Esophagus muscularis mucosa (tissue), 4 donors: ENCODE data around the gene CDHR2. TPM values are rescaled to one million over a fixed set of nuclear protein-coding genes. Genes with fewer than 3 reads are reported as not detected.

Source experiments
- DNase-seq: peaks from one replicate; pipeline ENCODE4 v3.0.0-alpha.2; 2017; ENCODE audit errors: extremely low spot score
- H3K27ac ChIP-seq, 4 donors: fragments of 200-600 bp; sonication (generic); replicated peaks in 1 of 4; 1 replicate in 3 of 4; 2 replicates in 1 of 4; pipeline ENCODE4 v1.5.1; 2016 to 2019; ENCODE audit warnings: mild to moderate bottlenecking in 1 of 4
- H3K27me3 ChIP-seq, 4 donors: fragments of 200-600 bp; sonication (generic); one replicate each; pipeline versions ENCODE4 v1.5.1 to v1.6.0; 2016 to 2019
- H3K36me3 ChIP-seq, 4 donors: fragments of 200-600 bp; sonication (generic); one replicate each; pipeline ENCODE4 v1.5.1; 2016 to 2019
- H3K4me1 ChIP-seq, 4 donors: fragments of 200-600 bp; sonication (generic); one replicate each; pipeline ENCODE4 v1.5.1; 2016 to 2019
- H3K4me3 ChIP-seq, 4 donors: fragments of 200-600 bp; sonication (generic); 1 replicate in 2 of 4; 2 replicates in 2 of 4; pipeline ENCODE4 v1.5.1; 2016 to 2019; ENCODE audit warnings: mild to moderate bottlenecking in 4 of 4, moderate library complexity in 1 of 4
- H3K9me3 ChIP-seq, 4 donors: fragments of 200-600 bp; sonication (generic); 1 replicate in 3 of 4; 2 replicates in 1 of 4; pipeline ENCODE4 v1.5.1; 2016 to 2019
- CTCF ChIP-seq, 3 experiments: fragments of 200-600 bp in 2 of 3; fragments of 450-650 bp in 1 of 3; sonication (generic) in 2 of 3; IDR thresholded peaks; one replicate each; pipeline ENCODE4 v1.5.1; 2017 to 2019; ENCODE audit warnings: antibody characterized with exemption in 3 of 3, mild to moderate bottlenecking in 2 of 3, moderate library complexity in 1 of 3
- EP300 ChIP-seq: sonication (generic); formaldehyde crosslinking; IDR thresholded peaks from one replicate; pipeline ENCODE4 v1.6.1; 2017; ENCODE audit warnings: antibody characterized with exemption
- POLR2A ChIP-seq: fragments of 450-650 bp; IDR thresholded peaks from one replicate; pipeline ENCODE4 v1.6.1; 2017; ENCODE audit warnings: antibody characterized with exemption, moderate library complexity, mild to moderate bottlenecking, low read depth
- POLR2AphosphoS5 ChIP-seq, 2 donors: sonication (generic); formaldehyde crosslinking; IDR thresholded peaks; one replicate each; pipeline ENCODE4 v1.6.1; 2017; ENCODE audit warnings: antibody characterized with exemption in 2 of 2
- WGBS: methylation state at CpG from one replicate; pipeline ENCODE4 v1.1.5; 2018; 5-methylcytosine and 5-hydroxymethylcytosine counted together
- intact Hi-C: fragments of 100-400 bp; cut with DNase I; formaldehyde crosslinking; loops from one replicate; pipeline ENCODE4 v1.15.1; 2023
- total RNA-seq, 4 donors: library from RNA; depleted of rRNA; stranded (reverse); fragments of >200 nt; gene quantifications; one replicate each; pipeline versions ENCODE4 v1.1.0 to v1.2.1, GENCODE V29; 2016

CDHR2 gene
- total RNA-seq, 4 donors from 2014 or later: 0.92 TPM; not detected in 3

GRCh38 chr5:176603091-176603490 is 53.9 kb downstream of the CDHR2 start:
- 20% methylated on average over 2 of the region's 2 CpGs for WGBS
- TF ChIP-seq POLR2A (no peak), CTCF (IDR thresholded peaks at IDR 0.05) (no peak), EP300 (no peak), POLR2AphosphoS5 (IDR thresholded peaks at IDR 0.05) (no peak)

GRCh38 chr5:176606032-176606431 is 56.9 kb downstream of the CDHR2 start:
- intact Hi-C loops: no loop called here
- no peaks in the 10 kb centered on the region for H3K9me3 ChIP-seq
- no peak overlapping the region for H3K4me3 ChIP-seq
- DNase-seq: no peak
- WGBS: 73% methylated on average over 3 of the region's 3 CpGs
- no peak overlapping the region for H3K27ac ChIP-seq
- peaks cover 5 to 17% (median 15%) of the 10 kb centered on the region in 4 donors for H3K4me1 ChIP-seq
- TF ChIP-seq POLR2AphosphoS5 (IDR thresholded peaks at IDR 0.05) (no peak), POLR2A (no peak), CTCF (IDR thresholded peaks at IDR 0.05) (no peak), EP300 (no peak)
- H3K27me3 ChIP-seq: peaks cover 0 to 29% (median 0%) of the 10 kb centered on the region in 4 donors
- H3K36me3 ChIP-seq: no peaks in the 10 kb centered on the region

More at GRCh38 chr5:176603091-176603490, 53.9 kb downstream of the CDHR2 start:
- intact Hi-C loops: no loop called here
- no peaks in the 10 kb centered on the region for H3K4me1 ChIP-seq
- no peak for DNase-seq
- no peaks in the 10 kb centered on the region for H3K36me3 ChIP-seq
- no peak overlapping the region for H3K27ac ChIP-seq
- H3K9me3 ChIP-seq: no peaks in the 10 kb centered on the region
- no peak overlapping the region for H3K4me3 ChIP-seq
- H3K27me3 ChIP-seq: peaks cover 0 to 15% (median 0%) of the 10 kb centered on the region in 4 donors

GRCh38 chr5:176606875-176607274 is 57.7 kb downstream of the CDHR2 start:
- TF ChIP-seq CTCF (IDR thresholded peaks at IDR 0.05): no peak
- TF ChIP-seq EP300: no peak
- TF ChIP-seq POLR2A: no peak
- TF ChIP-seq POLR2AphosphoS5 (IDR thresholded peaks at IDR 0.05): no peak
- Histone ChIP-seq H3K9me3 (no peaks in the 10 kb centered on the region), H3K27ac (no peak overlapping the region), H3K36me3 (no peaks in the 10 kb centered on the region), H3K4me3 (no peak overlapping the region), H3K4me1 (peaks cover 5 to 17% (median 15%) of the 10 kb centered on the region in 4 donors), H3K27me3 (peaks cover 0 to 31% (median 0%) of the 10 kb centered on the region in 4 donors)
- no peak for DNase-seq
- intact Hi-C loops: no loop called here
- 100% methylated on average over 2 of the region's 3 CpGs for WGBS

GRCh38 chr5:176608142-176608705 is 59.1 kb downstream of the CDHR2 start:
- intact Hi-C loops: no loop called here
- peaks cover 5 to 17% (median 15%) of the 10 kb centered on the region in 4 donors for H3K4me1 ChIP-seq
- H3K9me3 ChIP-seq: no peaks in the 10 kb centered on the region
- no peak overlapping the region for H3K27ac ChIP-seq
- H3K4me3 ChIP-seq: no peak overlapping the region
- H3K27me3 ChIP-seq: peaks cover 0 to 42% (median under 1%) of the 10 kb centered on the region in 4 donors
- WGBS: 93% methylated on average over 3 of the region's 4 CpGs
- no peak for DNase-seq
- H3K36me3 ChIP-seq: no peaks in the 10 kb centered on the region
- TF ChIP-seq POLR2AphosphoS5 (IDR thresholded peaks at IDR 0.05): no peak
- TF ChIP-seq POLR2A: no peak
- TF ChIP-seq EP300: no peak
- TF ChIP-seq CTCF (IDR thresholded peaks at IDR 0.05): no peak
